T1000 (cell line): ENCODE data around the gene CYP26C1.

Experiments used
- DNase-seq: peaks from one replicate; lab custom pipeline; 2025; ENCODE audit warnings: mixed read lengths; lab: John Stamatoyannopoulos, UW

CYP26C1 gene, protein sequence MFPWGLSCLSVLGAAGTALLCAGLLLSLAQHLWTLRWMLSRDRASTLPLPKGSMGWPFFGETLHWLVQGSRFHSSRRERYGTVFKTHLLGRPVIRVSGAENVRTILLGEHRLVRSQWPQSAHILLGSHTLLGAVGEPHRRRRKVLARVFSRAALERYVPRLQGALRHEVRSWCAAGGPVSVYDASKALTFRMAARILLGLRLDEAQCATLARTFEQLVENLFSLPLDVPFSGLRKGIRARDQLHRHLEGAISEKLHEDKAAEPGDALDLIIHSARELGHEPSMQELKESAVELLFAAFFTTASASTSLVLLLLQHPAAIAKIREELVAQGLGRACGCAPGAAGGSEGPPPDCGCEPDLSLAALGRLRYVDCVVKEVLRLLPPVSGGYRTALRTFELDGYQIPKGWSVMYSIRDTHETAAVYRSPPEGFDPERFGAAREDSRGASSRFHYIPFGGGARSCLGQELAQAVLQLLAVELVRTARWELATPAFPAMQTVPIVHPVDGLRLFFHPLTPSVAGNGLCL

DNA sequence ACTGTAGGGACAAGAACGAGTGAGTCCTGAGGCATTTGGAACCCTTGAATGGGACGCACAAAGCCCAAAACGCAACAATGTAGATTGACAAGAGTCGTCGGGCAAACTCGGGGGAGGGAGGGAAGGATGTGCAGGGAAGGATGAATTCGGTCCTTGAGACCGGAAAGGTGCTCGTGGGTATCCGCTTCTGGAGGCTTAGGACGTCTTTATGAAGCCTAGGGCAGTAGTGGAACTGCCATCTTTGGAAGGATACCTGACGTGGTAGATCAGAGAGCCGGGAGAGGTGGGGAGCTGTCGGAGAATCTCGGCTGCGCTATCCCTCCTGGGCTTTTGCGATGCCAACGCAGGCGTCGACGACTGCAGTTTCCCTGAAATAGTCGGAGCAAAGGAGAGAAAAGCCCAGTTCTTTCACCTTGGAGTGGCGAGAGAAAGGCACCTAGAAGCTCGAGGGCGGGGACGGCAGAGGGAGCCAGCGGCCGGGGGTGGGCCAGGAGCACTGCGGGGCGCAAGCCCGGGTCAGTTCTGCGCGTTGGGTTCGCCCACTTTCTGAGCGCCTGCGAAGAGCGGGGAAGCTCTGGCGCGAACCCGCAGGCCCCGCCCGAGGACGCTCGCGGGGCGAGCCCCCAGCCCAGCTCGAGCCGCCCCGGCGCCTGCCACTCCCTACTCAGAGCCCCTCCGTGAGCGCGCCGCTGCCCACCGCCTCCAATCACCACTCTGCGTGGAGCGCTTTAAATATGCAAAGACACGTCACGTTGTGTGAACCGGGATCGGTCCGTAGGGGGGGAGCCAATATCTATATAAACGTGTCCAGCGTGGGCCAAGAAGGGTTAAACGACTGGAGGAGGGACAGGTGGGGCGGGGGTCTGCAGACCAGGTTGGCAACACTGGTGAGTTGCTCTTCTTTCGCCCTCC lies at the start of gene CYP26C1:
CYP26C1 (plus strand) TSS at position 824 of the 912 bp plus-strand sequence. CDS start 466 bp downstream, outside the sequence.
- DNase-seq: no peak

DNA sequence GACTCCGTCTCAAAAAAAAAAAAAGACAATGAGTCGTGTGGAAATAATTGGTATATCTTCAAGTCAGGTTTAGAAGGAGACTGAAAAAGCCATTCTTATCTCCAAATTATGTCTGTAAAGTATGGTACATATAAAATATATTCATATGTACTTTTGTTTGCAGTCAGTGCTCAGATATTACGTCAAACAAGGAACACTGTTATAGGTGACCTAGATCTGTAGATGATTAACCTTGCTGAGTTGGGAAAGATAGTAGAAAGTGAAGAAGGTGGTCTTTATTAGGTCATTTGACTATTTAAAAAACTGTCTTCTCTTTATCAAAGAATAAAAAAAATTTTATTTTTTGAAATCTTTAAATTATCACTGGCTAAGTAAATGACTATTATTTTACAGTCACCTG lies 44.9 kb upstream of the CYP26C1 start:
- DNase-seq: no peak

DNA sequence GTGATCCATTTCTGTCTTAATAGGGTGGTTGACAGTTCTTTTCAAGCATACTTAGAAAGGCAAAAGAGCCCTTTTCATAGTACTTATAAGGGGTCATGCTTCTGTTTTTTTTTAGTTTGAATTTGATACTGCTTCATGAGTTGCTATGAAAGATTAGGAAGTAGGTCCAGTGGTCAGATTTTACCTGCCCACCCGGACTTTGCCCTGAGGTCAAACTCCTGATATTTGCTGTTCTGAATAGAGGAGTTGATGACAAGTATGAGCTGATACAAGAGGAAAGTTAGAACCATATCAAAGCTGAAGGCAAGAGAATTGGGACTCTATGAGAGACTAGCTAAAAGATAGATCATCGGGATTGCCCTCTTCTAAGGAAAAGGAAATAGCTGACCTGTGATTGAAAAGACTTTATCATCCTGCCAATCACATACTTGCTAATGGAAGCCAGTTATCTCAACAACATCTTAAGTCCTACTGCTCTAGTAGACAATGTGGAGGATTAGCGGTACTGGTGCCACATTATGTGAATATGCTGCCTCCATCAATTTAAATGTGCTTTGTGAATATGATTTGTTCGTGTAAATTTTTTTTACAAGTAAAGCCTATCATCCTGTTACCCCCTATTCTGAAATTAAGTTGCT lies 37.5 kb upstream of the CYP26C1 start:
- no peak for DNase-seq

DNA sequence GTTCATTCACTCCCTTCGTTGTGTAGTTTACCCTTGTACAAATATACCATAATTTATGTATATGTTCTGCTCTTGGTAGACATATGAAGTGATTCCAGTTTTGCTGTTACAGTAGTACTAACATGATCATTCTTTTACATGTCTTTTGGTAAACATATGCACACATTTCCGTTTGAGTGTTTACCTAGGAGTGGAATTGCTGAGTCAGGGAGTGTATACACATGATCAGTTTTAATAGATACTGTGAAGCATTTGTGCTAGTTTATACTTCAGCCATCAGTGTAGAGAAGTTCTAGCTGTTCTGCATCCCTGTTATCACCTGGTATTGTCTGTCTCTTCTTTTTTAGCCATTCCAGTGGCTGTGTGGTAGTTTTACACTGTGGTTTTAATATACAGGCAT lies 34.5 kb upstream of the CYP26C1 start:
- no peak for DNase-seq

DNA sequence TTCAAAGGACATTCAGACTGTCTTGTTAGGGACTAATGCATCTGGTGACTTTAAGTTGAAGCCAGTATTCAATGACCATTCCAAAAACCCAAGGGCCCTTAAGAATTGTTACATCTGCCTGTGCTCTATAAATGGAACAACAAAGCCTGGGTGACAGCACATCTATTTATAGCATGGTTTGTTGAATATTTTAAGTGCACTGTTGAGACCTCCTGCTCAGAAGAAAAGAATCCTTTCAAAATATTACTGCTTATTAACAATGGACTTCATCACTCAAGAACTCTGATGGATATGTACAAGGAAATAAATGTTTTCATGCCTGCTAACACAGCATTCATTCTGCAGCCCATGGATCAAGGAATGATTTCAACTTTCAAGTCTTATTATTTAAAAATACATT lies 33.1 kb upstream of the CYP26C1 start:
- no peak for DNase-seq

DNA sequence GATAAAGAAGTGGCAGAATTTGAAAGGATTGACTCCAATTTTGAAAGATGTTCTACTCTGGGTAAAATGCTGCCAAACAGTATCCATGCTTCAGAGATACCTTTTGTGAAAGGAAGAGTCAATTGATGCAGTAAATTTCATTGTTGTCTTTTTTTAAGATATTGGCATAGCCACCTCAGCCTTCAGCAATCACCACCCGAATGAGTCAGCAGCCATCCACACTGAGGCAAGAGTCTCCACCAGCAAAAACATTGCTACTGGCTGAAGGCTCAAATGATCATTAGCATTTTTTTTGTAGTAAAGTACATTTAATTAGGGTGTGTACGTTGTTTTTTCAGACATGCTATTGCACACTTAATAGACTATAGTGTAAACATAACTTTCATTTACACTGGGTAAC lies 31.7 kb upstream of the CYP26C1 start:
- DNase-seq: no peak

DNA sequence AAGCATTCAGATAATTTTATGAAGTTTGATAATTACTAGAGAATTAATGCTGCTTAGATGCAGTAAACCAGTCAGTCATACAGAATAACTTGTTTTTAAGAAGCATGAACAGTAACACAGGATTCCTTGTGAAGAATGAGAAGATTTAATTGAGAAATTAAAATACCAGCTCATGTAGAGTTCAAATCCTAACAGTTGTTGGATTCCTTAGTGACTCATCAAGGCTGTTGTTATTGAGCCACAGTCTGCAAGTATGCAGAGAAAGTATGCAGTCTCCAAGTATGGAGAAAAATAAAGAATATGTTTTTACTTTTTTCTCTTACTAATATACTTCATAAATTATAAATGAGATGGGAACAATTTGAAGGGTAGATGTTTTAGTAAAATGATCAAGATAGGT lies 30.2 kb upstream of the CYP26C1 start:
- DNase-seq: no peak

DNA sequence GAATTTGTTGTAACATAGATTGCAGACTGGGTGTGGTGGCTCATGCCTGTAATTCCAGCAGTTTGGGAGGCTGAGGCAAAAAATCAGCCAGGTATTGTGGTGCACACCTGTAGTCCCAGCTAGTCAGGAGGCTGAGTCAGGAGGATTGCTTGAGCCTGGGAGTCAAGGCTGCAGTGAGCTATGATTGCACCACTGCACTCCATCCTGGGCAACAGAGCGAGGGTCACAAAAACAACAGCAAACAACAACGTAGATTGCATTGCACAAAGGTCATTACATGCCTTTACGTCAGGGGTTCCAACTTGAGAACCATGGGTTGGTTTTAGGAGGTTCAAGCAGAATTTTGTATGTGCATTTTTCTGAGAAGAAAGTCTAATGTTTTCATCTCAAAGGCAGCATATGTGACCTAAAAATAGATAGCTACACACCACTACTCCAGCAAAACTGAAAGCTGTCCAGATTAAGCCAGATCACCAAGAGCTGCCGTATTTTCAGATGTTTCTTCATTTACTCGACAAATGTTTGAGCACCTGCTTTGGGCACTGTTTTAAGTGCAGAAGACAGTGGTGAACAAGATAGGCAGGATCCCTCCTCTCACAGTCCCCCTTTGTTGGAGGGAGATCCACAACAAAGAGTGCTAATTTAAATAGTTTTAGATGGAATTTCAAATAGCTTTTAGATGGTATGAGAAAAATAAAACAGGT lies 28.3 kb upstream of the CYP26C1 start:
- DNase-seq: no peak

DNA sequence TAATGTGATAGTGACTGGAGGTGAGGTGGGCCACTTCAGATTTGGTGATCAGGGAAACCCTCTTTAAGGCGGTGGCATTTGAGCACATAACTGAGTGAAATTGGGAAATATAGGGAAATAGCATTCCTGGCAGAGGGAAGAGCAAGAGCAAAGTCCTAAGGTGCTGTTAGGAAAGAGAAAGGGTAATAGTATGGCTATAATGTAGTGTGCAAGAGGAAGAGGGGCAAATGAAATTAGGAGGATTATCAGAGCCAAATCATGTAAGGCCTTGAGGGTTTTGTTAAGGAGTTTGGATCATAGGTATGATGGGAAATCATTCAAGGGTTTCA lies 27.8 kb upstream of the CYP26C1 start:
- no peak for DNase-seq

DNA sequence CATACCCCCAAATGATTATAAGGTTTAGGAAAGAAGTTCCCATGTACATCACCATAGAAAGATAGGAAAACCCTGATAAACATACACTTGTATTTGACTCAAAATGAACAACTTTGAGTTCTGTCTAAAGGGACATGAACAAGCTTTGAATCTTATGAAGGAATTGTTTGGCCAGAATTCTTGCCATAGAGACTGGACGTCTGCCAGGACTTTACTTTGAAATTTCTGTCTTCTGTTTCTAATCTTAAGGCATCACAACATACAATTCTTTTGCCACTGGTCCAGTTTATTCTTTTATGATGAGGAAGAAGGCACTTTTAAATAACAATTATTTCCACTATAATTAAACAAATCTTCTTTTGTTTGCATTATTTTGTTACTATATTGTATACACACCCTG lies 26.2 kb upstream of the CYP26C1 start:
- DNase-seq: no peak

DNA sequence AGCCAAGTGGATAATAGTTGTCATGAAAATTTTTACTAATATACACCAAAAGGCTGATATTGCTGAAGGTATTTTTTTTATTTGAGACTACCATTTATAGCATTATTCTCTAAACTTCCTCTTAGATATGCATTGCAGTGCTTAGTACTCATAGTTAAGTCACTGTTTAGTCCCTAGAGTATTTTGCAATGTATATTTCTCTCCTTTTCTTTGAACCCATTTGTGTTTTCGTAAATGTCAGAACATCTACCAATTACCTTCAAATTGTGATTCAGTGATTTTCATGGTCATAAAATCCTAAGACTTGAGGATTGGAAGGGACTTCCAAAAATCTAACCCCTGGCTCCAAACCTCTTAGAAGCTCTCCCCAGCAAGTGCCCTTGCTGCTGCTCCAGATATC lies 21.5 kb upstream of the CYP26C1 start:
- DNase-seq: no peak

DNA sequence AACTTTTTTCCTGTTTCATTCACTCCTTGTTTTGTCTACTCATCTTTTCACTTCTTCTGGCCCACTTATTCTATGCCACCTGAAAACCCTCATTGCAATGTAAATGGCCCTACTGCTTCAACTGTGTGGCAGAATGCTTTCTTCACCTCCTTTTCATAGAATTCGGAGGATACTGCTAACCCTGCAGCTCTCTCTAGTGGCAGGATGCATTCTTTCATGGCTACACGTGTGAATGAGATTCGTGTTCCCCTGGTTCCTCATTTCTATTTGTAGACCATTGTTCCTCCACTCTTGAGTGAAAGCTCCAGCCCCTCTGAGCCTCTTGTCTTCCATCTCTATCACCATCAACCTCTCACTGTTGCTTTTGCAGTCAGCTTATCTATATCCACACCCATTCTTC lies 20.9 kb upstream of the CYP26C1 start:
- DNase-seq: no peak

DNA sequence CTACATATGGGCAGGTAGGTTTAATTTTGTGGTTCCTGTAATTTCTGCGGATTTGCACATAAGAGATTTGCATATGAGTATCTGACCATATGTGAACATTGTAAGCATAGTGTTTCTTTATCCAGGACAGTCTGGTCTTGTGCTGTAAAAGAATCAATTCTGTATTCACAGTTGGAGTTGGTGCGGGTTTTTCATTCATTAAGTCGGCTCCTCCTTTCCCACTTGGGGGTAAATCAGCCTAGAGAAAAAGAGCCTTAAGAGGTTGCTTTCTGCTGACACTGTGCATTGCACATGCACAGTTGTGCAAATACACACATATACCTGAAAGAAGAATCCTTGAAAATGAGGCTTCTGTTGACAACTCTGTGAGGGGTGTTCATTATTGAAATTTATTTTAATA lies 6.1 kb upstream of the CYP26C1 start:
- DNase-seq: no peak

DNA sequence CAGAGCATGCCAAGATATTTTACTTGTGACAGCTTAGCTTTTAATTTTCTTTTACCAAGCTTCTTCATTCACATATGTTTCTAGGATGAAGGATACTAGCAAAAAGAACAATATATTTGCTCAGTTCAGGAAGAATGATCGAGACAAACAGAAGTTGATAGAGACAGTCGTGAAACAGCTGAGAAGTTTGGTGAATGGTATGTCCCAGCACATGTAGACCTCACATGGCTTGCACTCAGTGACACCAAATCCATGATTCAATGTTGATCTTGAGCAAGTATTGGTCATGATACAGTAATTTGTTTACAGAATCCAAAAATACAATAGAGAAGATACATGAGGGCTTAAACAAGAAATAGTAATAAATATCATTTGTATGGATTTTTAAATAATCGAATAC lies 2.5 kb upstream of the CYP26C1 start:
- DNase-seq: no peak

DNA sequence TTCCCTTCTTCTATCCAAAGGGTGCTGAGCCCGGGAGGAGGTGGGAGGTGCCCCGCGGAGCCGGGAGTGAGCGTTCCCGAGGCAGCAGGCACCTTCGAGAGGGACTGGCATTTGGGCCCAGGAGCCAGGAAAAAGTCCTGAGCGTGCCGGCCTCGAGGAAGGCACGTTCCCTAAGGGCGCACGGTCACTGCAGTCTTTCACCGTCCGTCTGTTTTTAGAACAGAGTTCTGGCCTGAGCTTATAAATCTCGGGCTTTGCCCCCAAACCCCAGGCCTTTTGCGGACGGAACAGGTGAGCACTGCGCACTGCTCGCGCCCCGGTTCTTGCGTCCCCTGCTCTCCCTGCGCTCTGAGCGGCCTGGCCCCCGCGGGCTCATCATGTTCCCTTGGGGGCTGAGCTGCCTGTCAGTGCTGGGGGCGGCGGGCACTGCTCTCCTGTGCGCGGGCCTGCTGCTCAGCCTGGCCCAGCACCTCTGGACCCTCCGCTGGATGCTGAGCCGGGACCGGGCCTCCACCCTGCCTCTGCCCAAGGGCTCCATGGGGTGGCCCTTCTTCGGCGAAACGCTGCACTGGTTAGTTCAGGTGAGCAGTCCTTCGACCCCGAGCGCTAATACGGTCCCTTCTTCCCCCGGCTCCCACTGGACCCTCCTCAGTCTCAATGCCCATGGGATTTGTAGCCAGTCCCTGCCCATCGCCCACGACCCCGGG lies 442 bp downstream of the CYP26C1 start:
- no peak for DNase-seq

DNA sequence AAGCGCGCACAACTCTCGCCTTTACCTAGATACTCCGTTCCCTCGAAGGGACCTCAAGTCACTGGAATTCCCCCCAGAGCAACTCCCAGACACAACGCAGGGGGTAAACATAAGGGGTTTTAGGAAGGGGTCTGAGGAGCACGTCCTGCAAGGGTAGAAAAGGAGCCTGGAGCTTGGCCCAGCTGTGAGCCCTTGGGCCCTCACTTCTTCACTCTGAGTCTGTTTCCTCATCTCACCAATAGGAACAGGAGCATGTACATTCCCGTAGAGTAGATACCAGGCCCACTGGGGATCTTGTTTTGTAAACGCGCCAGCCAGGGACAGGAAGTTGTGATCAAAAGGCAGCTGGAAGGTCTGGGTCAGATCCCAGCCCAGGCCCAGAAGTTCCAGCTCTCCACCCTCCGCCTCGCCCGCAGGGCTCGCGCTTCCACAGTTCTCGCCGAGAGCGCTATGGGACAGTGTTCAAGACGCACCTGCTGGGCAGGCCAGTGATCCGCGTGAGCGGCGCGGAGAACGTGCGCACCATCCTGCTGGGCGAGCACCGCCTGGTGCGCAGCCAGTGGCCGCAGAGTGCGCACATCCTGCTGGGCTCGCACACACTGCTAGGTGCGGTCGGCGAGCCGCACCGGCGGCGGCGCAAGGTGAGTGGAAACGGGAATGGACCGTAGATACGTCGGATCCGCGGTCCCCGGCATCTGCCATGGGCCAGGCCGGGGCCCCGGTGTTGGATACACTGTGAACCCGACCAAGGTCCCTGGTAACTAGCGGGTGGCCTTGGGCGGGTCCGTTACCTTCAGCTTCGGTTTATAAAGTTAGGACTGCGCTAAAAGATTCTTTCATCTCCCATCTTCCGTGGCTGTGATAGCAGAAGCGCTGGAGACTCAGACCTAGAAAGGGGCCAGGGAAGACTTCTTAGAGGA lies 1.3 kb downstream of the CYP26C1 start:
- no peak for DNase-seq

DNA sequence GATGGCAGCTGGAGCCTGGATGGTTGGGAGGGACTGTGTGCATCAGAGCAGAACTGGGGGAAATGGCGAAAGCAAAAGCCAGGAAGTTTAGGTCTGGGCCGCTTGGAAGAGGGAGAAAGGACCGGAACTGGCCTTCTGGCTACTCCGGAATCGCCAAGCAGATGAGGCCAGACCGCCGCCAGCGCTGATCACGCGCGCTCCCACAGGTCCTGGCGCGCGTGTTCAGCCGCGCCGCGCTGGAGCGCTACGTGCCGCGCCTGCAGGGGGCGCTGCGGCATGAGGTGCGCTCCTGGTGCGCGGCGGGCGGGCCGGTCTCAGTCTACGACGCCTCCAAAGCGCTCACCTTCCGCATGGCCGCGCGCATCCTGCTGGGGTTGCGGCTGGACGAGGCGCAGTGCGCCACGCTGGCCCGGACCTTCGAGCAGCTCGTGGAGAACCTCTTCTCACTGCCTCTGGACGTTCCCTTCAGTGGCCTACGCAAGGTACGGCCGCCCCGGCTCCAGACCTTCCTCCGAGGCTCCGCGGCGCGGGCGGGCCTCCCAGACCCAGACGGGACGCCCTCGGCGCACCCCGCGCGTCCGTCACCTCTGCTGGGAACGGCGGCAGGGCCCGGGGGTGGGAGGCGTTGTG lies 2.0 kb downstream of the CYP26C1 start:
- peak; percentile 29 for DNase-seq

DNA sequence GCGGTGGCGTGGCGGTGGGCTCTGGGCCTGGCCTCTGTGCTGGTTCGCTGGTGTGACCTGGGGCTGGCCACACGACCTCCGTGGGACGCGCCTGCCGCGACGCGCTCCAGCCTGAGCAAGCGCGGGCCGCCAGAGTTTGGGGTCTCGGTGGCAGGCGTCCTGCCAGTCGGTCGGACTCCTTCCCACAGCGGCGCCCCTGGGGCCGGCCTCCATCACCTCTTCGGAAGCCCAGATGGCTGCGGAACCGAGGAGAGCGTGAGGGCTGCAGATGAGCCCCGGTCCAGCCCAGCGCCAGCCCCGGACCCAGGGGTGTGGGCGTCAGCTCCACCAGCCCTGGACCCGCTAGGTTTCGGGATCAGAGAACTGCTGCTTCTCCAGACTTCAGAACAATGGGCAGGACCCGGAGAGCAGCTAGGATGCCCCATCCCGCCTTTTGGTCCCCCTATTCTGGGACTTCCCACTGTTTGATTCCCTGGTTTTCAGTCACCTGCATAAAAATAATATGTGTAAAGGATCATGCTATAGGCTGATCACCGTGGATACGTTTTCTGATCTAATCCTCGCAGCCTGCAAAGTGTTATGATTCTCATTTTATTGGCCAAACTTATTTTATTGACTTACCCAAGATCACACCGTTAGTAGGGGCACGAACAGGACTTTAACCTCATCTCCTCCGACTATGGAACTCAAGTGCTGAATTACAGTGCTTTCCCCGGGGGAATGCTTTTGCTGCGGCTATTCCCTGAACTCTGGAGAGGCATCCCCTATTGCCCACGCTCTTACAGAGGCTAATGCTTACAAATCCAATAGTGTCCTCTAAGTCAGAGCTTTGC lies 2.8 kb downstream of the CYP26C1 start:
- DNase-seq: no peak
